ENCODE data around the gene NIN. TPM values are rescaled to one million over a fixed set of nuclear protein-coding genes. Genes with fewer than 3 reads are reported as not detected.
"Not testable (repeated sequence)": the region's sequence is repeated elsewhere in the genome, so short reads cannot be mapped to it uniquely, and the experiment has no call there.

The NIN gene
- total RNA-seq, 1 donor from 2014 or later, result 33.2 TPM

GRCh38 chr14:50821510-50822464, 9.2 kb downstream of the NIN start:
- Mint-ChIP-seq H3K36me3 (peaks cover 4% of the 10 kb centered on the region), H3K27ac (no peak overlapping the region), H3K9me3 (no peaks in the 10 kb centered on the region), H3K4me3 (no peak overlapping the region), H3K27me3 (ENCODE audit: low read depth) (peaks cover under 1% of the 10 kb centered on the region), H3K4me1 (peaks cover 6% of the 10 kb centered on the region)
- no peak for TF ChIP-seq CTCF (IDR thresholded peaks at IDR 0.05; ENCODE audit: unreplicated experiment)
- no peak for DNase-seq (ENCODE audit: low spot score in 2 of 2, unreplicated experiment in 2 of 2)

- no peak for DNase-seq (ENCODE audit: low spot score in 2 of 2, unreplicated experiment in 2 of 2)
- Mint-ChIP-seq H3K27ac (no peak overlapping the region), H3K4me3 (no peak overlapping the region), H3K36me3 (peaks cover 4% of the 10 kb centered on the region), H3K9me3 (no peaks in the 10 kb centered on the region), H3K4me1 (peaks cover 7% of the 10 kb centered on the region), H3K27me3 (ENCODE audit: low read depth) (no peaks in the 10 kb centered on the region)
- no peak for TF ChIP-seq CTCF (IDR thresholded peaks at IDR 0.05; ENCODE audit: unreplicated experiment)
Observed at GRCh38 chr14:50820786-50821509, 10.0 kb downstream of the NIN start.

DNA sequence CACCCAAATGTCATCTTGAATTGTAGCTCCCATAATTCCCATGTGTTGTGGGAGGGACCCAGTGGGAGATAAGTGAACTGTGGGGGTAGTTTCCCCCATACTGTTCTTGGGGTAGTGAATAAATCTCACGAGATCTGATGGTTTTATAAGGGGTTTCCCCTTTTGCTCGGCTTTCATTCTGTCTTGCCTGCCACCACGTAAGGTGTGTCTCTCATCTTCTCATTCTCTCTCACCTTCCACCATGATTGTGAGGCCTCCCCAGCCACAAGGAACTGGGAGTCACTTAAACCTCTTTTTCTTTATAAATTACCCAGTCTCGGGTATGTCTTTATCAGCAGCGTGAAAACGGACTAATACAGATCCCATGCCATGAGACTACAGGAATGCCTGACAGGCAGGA, 11.7 kb downstream of the NIN start:
- H3K9me3 Mint-ChIP-seq, result peaks cover 11% of the 10 kb centered on the region
- not testable (repeated sequence) for DNase-seq (ENCODE audit: low spot score in 2 of 2, unreplicated experiment in 2 of 2); H3K27ac Mint-ChIP-seq; H3K4me3 Mint-ChIP-seq; H3K4me1 Mint-ChIP-seq; H3K27me3 Mint-ChIP-seq (ENCODE audit: low read depth)
- H3K36me3 Mint-ChIP-seq, result peaks cover 15% of the 10 kb centered on the region

GRCh38 chr14:50816395-50817047, 14.4 kb downstream of the NIN start:
- no peaks in the 10 kb centered on the region for H3K27me3 Mint-ChIP-seq (ENCODE audit: low read depth)
- no peak overlapping the region for H3K4me3 Mint-ChIP-seq
- H3K9me3 Mint-ChIP-seq, result peaks cover 18% of the 10 kb centered on the region
- no peak for TF ChIP-seq CTCF (IDR thresholded peaks at IDR 0.05; ENCODE audit: unreplicated experiment)
- H3K4me1 Mint-ChIP-seq, result peaks cover 4% of the 10 kb centered on the region
- no peak overlapping the region for H3K27ac Mint-ChIP-seq
- H3K36me3 Mint-ChIP-seq, result peaks cover 20% of the 10 kb centered on the region
- DNase-seq (ENCODE audit: low spot score in 2 of 2, unreplicated experiment in 2 of 2), result no peak

GRCh38 chr14:50815526-50815925, 15.4 kb downstream of the NIN start:
- not testable (repeated sequence) for H3K4me3 Mint-ChIP-seq; H3K4me1 Mint-ChIP-seq; DNase-seq (ENCODE audit: low spot score in 2 of 2, unreplicated experiment in 2 of 2); H3K27ac Mint-ChIP-seq; H3K27me3 Mint-ChIP-seq (ENCODE audit: low read depth)
- H3K9me3 Mint-ChIP-seq, result peaks cover 18% of the 10 kb centered on the region
- H3K36me3 Mint-ChIP-seq, result peaks cover 20% of the 10 kb centered on the region

DNA sequence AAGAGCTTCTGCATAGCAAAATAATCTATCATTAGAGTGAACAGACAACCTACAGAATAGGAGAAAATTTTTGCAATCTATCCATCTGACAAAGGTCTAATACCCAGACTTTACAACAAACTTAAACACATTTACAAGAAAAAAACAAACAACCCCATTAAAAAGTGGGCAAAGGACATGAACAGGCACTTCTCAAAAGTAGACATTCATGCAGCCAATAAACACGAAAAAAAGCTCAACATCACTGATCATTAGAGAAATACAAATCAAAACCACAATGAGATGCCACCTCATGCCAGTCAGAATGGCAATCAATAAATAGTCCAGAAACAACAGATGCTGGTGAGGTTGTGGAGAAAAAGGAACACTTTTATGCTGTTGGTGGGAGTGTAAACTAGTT, 15.9 kb downstream of the NIN start:
- peaks cover 18% of the 10 kb centered on the region for H3K9me3 Mint-ChIP-seq
- H3K4me1 Mint-ChIP-seq; DNase-seq (ENCODE audit: low spot score in 2 of 2, unreplicated experiment in 2 of 2); H3K4me3 Mint-ChIP-seq; H3K27ac Mint-ChIP-seq; H3K27me3 Mint-ChIP-seq (ENCODE audit: low read depth): not testable (repeated sequence)
- H3K36me3 Mint-ChIP-seq, result peaks cover 20% of the 10 kb centered on the region

Measured in mesothelial cell of epicardium (in vitro differentiated cells).